WTC11 (cell line): ENCODE results near the gene MIA2. TPM values are rescaled to one million over a fixed set of nuclear protein-coding genes. Genes with fewer than 3 reads are reported as not detected.

Experiments used
- ATAC-seq: fragments of 200-7000 bp; cut with Tn5 transposase; 2 replicates; pipeline ENCODE4 v1.10.0; 2021; ENCODE audit warnings: mild to moderate bottlenecking, moderate library complexity
- CTCF ChIA-PET: fragments of 300-600 bp; sonication (Branson Sonifier 250); formaldehyde crosslinking; loops from one replicate; lab custom pipeline; 2021; ENCODE audit warnings: antibody characterized with exemption; lab: Charles Lee
- POLR2A ChIA-PET: fragments of 350-600 bp; sonication (Branson Sonifier 250); formaldehyde crosslinking; loops from one replicate; lab custom pipeline; 2021; ENCODE audit warnings: antibody characterized with exemption; lab: Charles Lee
- DNase-seq: peaks from one replicate; pipeline ENCODE4 v3.0.0; 2021; ENCODE audit warnings: low spot score
- H3K27ac Mint-ChIP-seq: 2 replicates; pipeline ENCODE4 v1.8.0; 2021; ENCODE audit warnings: mixed read lengths
- H3K27me3 Mint-ChIP-seq: 2 replicates; pipeline ENCODE4 v1.8.0; 2021; ENCODE audit warnings: low read depth, mild to moderate bottlenecking, moderate library complexity, mixed read lengths
- H3K36me3 Mint-ChIP-seq: 2 replicates; pipeline ENCODE4 v1.8.0; 2021; ENCODE audit warnings: mixed read lengths
- H3K4me1 Mint-ChIP-seq: 2 replicates; pipeline ENCODE4 v1.8.0; 2022; ENCODE audit warnings: mixed read lengths
- H3K4me3 Mint-ChIP-seq: 2 replicates; pipeline ENCODE4 v1.8.0; 2021; ENCODE audit warnings: mild to moderate bottlenecking, moderate library complexity, mixed read lengths
- H3K9me3 Mint-ChIP-seq: 2 replicates; pipeline ENCODE4 v1.8.0; 2021; ENCODE audit warnings: mixed read lengths
- ATF2 ChIP-seq: sonication (generic); formaldehyde crosslinking; IDR thresholded peaks from 2 replicates; pipeline ENCODE4 v1.8.1; 2022; ENCODE audit warnings: low read depth, missing genetic modification reagents, borderline replicate concordance
- CDX4 ChIP-seq: fragments of 250-450 bp; sonication (Bioruptor Pico); IDR thresholded peaks from 2 replicates; pipeline ENCODE4 v1.9.0; 2021; ENCODE audit warnings: moderate library complexity, mild to moderate bottlenecking, inconsistent platforms, borderline replicate concordance
- FOXJ3 ChIP-seq: sonication (generic); formaldehyde crosslinking; IDR thresholded peaks from 2 replicates; pipeline ENCODE4 v1.9.0; 2021; ENCODE audit warnings: missing genetic modification reagents, mild to moderate bottlenecking, borderline replicate concordance
- FOXK1 ChIP-seq: sonication (generic); formaldehyde crosslinking; IDR thresholded peaks from 2 replicates; pipeline ENCODE4 v1.8.0; 2022; ENCODE audit warnings: mild to moderate bottlenecking, moderate library complexity, missing genetic modification reagents
- GABPB1 ChIP-seq: sonication (generic); formaldehyde crosslinking; IDR thresholded peaks from 2 replicates; pipeline ENCODE4 v1.8.1; 2023; ENCODE audit warnings: mild to moderate bottlenecking, missing genetic modification reagents
- JAZF1 ChIP-seq: fragments of 250-450 bp; sonication (Bioruptor Pico); IDR thresholded peaks from 2 replicates; pipeline ENCODE4 v1.9.0; 2021; ENCODE audit warnings: moderate library complexity, mild to moderate bottlenecking, inconsistent platforms
- KAT7 ChIP-seq: sonication (generic); formaldehyde crosslinking; IDR thresholded peaks from 2 replicates; pipeline ENCODE4 v1.8.1; 2023; ENCODE audit warnings: missing genetic modification reagents, mild to moderate bottlenecking, borderline replicate concordance
- MXD4 ChIP-seq: fragments of 250-450 bp; sonication (Bioruptor Pico); IDR thresholded peaks from 2 replicates; pipeline ENCODE4 v1.8.0; 2021; ENCODE audit warnings: mild to moderate bottlenecking, moderate library complexity, borderline replicate concordance
- NFYB ChIP-seq: sonication (generic); formaldehyde crosslinking; conservative IDR thresholded peaks from 2 replicates; pipeline ENCODE4 v1.8.0; 2022; ENCODE audit warnings: low read depth, missing genetic modification reagents
- PRRX2 ChIP-seq: fragments of 250-450 bp; sonication (Bioruptor Pico); IDR thresholded peaks from 2 replicates; pipeline ENCODE4 v1.8.0; 2021; ENCODE audit warnings: mild to moderate bottlenecking
- SMAD3 ChIP-seq: sonication (generic); formaldehyde crosslinking; IDR thresholded peaks from 2 replicates; pipeline ENCODE4 v1.8.0; 2022; ENCODE audit warnings: missing genetic modification reagents, mild to moderate bottlenecking, borderline replicate concordance
- SOX15 ChIP-seq: fragments of 250-450 bp; sonication (Bioruptor Pico); IDR thresholded peaks from 2 replicates; pipeline ENCODE4 v1.9.0; 2021; ENCODE audit warnings: mild to moderate bottlenecking
- TEAD4 ChIP-seq: sonication (generic); formaldehyde crosslinking; IDR thresholded peaks from 2 replicates; pipeline ENCODE4 v1.8.0; 2022; ENCODE audit warnings: mild to moderate bottlenecking, missing genetic modification reagents
- USF2 ChIP-seq: sonication (generic); formaldehyde crosslinking; IDR thresholded peaks from 2 replicates; pipeline ENCODE4 v1.8.1; 2023; ENCODE audit warnings: mild to moderate bottlenecking, missing genetic modification reagents, moderate library complexity
- ZNF232 ChIP-seq: sonication (generic); formaldehyde crosslinking; IDR thresholded peaks from 2 replicates; pipeline ENCODE4 v1.8.0; 2022; ENCODE audit warnings: mild to moderate bottlenecking, missing genetic modification reagents
- ZNF263 ChIP-seq: sonication (generic); formaldehyde crosslinking; IDR thresholded peaks from 2 replicates; pipeline ENCODE4 v1.8.1; 2022; ENCODE audit warnings: low read depth, mild to moderate bottlenecking, moderate library complexity, missing genetic modification reagents
- ZNF396 ChIP-seq: fragments of 250-450 bp; sonication (Bioruptor Pico); IDR thresholded peaks from 2 replicates; pipeline ENCODE4 v1.8.0; 2021; ENCODE audit warnings: mild to moderate bottlenecking, moderate library complexity, borderline replicate concordance
- total RNA-seq: library from RNA; stranded (reverse); gene quantifications from 3 replicates; pipeline ENCODE4 v1.2.3, GENCODE V29; 2021
- TF ChIP-seq, protein P1 (sequence below): sonication (generic); formaldehyde crosslinking; IDR thresholded peaks from 2 replicates; pipeline ENCODE4 v1.8.0; 2022; ENCODE audit warnings: mild to moderate bottlenecking, missing genetic modification reagents
- TF ChIP-seq, protein P2 (sequence below): sonication (generic); formaldehyde crosslinking; IDR thresholded peaks from 2 replicates; pipeline ENCODE4 v1.8.0; 2022; ENCODE audit warnings: missing genetic modification reagents
- TF ChIP-seq, protein P3 (sequence below): sonication (generic); formaldehyde crosslinking; IDR thresholded peaks from 2 replicates; pipeline ENCODE4 v1.8.0; 2022; ENCODE audit warnings: mild to moderate bottlenecking, missing genetic modification reagents
- TF ChIP-seq, protein P4 (sequence below): sonication (generic); formaldehyde crosslinking; IDR thresholded peaks from 2 replicates; pipeline ENCODE4 v1.8.1; 2022; ENCODE audit warnings: low read depth, mild to moderate bottlenecking, moderate library complexity, missing genetic modification reagents, borderline replicate concordance

The MIA2 gene
- total RNA-seq, 1 experiment from 2014 or later, result 11.3 TPM

DNA sequence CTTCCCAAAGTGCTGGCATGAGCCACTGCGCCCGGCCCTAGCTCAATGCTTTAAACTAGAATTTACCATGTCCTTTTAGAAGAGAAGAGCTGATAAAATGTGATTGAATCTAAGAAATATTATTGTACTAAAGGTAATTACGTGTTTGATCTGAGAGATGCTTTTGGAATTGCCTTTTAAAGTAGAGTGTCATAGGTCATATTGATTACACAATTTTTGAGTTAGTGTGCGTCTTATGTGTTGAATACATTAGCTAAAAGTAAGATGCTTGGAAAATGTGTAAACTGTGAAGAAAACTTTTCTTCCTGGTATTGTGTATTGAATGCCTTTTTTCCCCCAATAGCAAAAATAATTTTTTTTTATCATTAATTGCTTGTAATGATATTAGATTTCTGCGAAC is 41.7 kb downstream of the MIA2 start (continued):
- TF ChIP-seq USF2 (no peak), ZNF263 (CRISPR knock-in tag) (no peak), FOXK1 (no peak), MXD4 (CRISPR knock-in tag) (no peak), NFYB (CRISPR knock-in tag) (no peak), CDX4 (no peak), PRRX2 (CRISPR knock-in tag) (no peak), JAZF1 (no peak)
- TF ChIP-seq, protein P1, sequence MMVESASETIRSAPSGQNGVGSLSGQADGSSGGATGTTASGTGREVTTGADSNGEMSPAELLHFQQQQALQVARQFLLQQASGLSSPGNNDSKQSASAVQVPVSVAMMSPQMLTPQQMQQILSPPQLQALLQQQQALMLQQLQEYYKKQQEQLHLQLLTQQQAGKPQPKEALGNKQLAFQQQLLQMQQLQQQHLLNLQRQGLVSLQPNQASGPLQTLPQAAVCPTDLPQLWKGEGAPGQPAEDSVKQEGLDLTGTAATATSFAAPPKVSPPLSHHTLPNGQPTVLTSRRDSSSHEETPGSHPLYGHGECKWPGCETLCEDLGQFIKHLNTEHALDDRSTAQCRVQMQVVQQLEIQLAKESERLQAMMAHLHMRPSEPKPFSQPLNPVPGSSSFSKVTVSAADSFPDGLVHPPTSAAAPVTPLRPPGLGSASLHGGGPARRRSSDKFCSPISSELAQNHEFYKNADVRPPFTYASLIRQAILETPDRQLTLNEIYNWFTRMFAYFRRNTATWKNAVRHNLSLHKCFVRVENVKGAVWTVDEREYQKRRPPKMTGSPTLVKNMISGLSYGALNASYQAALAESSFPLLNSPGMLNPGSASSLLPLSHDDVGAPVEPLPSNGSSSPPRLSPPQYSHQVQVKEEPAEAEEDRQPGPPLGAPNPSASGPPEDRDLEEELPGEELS (CRISPR knock-in tag), result no peak
- TF ChIP-seq, protein P2, sequence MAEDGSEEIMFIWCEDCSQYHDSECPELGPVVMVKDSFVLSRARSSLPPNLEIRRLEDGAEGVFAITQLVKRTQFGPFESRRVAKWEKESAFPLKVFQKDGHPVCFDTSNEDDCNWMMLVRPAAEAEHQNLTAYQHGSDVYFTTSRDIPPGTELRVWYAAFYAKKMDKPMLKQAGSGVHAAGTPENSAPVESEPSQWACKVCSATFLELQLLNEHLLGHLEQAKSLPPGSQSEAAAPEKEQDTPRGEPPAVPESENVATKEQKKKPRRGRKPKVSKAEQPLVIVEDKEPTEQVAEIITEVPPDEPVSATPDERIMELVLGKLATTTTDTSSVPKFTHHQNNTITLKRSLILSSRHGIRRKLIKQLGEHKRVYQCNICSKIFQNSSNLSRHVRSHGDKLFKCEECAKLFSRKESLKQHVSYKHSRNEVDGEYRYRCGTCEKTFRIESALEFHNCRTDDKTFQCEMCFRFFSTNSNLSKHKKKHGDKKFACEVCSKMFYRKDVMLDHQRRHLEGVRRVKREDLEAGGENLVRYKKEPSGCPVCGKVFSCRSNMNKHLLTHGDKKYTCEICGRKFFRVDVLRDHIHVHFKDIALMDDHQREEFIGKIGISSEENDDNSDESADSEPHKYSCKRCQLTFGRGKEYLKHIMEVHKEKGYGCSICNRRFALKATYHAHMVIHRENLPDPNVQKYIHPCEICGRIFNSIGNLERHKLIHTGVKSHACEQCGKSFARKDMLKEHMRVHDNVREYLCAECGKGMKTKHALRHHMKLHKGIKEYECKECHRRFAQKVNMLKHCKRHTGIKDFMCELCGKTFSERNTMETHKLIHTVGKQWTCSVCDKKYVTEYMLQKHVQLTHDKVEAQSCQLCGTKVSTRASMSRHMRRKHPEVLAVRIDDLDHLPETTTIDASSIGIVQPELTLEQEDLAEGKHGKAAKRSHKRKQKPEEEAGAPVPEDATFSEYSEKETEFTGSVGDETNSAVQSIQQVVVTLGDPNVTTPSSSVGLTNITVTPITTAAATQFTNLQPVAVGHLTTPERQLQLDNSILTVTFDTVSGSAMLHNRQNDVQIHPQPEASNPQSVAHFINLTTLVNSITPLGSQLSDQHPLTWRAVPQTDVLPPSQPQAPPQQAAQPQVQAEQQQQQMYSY (CRISPR knock-in tag), result no peak
- TF ChIP-seq, protein P3, sequence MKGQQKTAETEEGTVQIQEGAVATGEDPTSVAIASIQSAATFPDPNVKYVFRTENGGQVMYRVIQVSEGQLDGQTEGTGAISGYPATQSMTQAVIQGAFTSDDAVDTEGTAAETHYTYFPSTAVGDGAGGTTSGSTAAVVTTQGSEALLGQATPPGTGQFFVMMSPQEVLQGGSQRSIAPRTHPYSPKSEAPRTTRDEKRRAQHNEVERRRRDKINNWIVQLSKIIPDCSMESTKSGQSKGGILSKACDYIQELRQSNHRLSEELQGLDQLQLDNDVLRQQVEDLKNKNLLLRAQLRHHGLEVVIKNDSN (CRISPR knock-in tag), result no peak

DNA sequence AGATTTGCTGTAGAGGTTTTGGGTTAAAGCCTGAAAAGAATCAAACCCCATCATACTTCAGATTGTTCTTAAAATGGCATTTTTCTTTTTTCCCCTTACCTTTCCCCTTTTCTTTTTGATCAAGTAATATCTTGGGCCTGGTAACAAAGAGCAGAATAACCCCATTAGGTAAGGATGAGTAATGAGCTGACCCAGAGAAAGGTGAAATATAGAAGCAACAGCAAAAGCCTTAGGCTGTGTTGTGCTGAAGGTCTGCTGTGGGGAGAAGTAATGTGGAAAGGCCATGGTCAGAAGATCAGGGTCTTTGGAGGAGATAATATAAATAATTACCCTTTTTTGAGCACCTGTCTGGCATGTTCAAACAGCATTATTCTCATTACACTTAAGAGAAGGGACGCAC is 42.3 kb downstream of the MIA2 start:
- Mint-ChIP-seq H3K27ac (no peak overlapping the region), H3K36me3 (peaks cover 29% of the 10 kb centered on the region), H3K4me3 (no peak overlapping the region), H3K9me3 (peaks cover 19% of the 10 kb centered on the region), H3K4me1 (peaks cover 3% of the 10 kb centered on the region; the same call in 1 of the 2 replicates), H3K27me3 (no peaks in the 10 kb centered on the region)
- DNase-seq, result no peak
- CTCF ChIA-PET, result no interaction called here
- POLR2A ChIA-PET, result no interaction called here
- TF ChIP-seq KAT7 (CRISPR knock-in tag) (no peak), ZNF396 (CRISPR knock-in tag) (no peak), CDX4 (no peak)
- no peak for ATAC-seq

DNA sequence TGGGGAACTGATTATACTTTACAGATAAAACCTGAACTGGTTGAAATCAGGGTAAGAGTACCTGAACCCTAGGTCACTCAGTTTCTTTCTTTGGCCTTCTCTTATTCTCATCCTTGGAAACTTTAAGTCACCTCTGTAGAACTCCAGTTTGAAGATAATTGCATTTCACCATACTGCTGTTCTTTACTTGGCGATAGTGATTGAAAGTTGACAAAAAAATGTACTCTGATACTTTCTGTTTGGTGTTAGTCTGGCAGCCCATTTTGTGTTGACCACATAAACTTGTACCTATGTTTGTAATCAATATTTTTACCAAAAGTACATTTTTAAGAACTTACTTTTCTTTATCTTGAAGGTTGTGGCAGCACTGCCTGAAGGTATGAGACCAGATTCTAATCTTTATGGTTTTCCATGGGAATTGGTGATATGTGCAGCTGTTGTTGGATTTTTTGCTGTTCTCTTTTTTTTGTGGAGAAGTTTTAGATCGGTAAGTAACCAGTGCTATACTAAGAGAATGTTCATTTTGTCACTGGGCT is 42.9 kb downstream of the MIA2 start:
- POLR2A ChIA-PET, result no interaction called here
- H3K27me3 Mint-ChIP-seq, result no peaks in the 10 kb centered on the region
- ATAC-seq (no peak), DNase-seq (no peak)
- H3K4me3 Mint-ChIP-seq, result no peak overlapping the region
- peak overlapping the region; percentile 49; the same call in 1 of the 2 replicates for H3K27ac Mint-ChIP-seq
- CTCF ChIA-PET, result no interaction called here
- H3K9me3 Mint-ChIP-seq, result peaks cover 13% of the 10 kb centered on the region
- H3K36me3 Mint-ChIP-seq, result peaks cover 22% of the 10 kb centered on the region
- H3K4me1 Mint-ChIP-seq, result peaks cover 3% of the 10 kb centered on the region; the same call in 1 of the 2 replicates
- TF ChIP-seq TEAD4, result no peak
- no peak for TF ChIP-seq SOX15 (CRISPR knock-in tag)
- no peak for TF ChIP-seq ATF2 (CRISPR knock-in tag)
- TF ChIP-seq ZNF232 (CRISPR knock-in tag), result no peak
- TF ChIP-seq FOXJ3, result no peak
- TF ChIP-seq GABPB1, result no peak
- no peak for TF ChIP-seq PRRX2 (CRISPR knock-in tag)
- TF ChIP-seq, protein P4, sequence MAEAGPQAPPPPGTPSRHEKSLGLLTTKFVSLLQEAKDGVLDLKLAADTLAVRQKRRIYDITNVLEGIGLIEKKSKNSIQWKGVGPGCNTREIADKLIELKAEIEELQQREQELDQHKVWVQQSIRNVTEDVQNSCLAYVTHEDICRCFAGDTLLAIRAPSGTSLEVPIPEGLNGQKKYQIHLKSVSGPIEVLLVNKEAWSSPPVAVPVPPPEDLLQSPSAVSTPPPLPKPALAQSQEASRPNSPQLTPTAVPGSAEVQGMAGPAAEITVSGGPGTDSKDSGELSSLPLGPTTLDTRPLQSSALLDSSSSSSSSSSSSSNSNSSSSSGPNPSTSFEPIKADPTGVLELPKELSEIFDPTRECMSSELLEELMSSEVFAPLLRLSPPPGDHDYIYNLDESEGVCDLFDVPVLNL (CRISPR knock-in tag), result no peak
- TF ChIP-seq CDX4, result no peak
- no peak for TF ChIP-seq SMAD3
